WTC11 (cell line): ENCODE data around the gene WWOX. TPM values are rescaled to one million over a fixed set of nuclear protein-coding genes. Genes with fewer than 3 reads are reported as not detected.

Experiments
- ATAC-seq: fragments of 200-7000 bp; cut with Tn5 transposase; 2 replicates; pipeline ENCODE4 v1.10.0; 2021; ENCODE audit warnings: mild to moderate bottlenecking, moderate library complexity
- CTCF ChIA-PET: fragments of 300-600 bp; sonication (Branson Sonifier 250); formaldehyde crosslinking; loops from one replicate; lab custom pipeline; 2021; ENCODE audit warnings: antibody characterized with exemption; lab: Charles Lee
- POLR2A ChIA-PET: fragments of 350-600 bp; sonication (Branson Sonifier 250); formaldehyde crosslinking; loops from one replicate; lab custom pipeline; 2021; ENCODE audit warnings: antibody characterized with exemption; lab: Charles Lee
- DNase-seq: peaks from one replicate; pipeline ENCODE4 v3.0.0; 2021; ENCODE audit warnings: low spot score
- H3K27ac Mint-ChIP-seq: 2 replicates; pipeline ENCODE4 v1.8.0; 2021; ENCODE audit warnings: mixed read lengths
- H3K27me3 Mint-ChIP-seq: 2 replicates; pipeline ENCODE4 v1.8.0; 2021; ENCODE audit warnings: low read depth, mild to moderate bottlenecking, moderate library complexity, mixed read lengths
- H3K36me3 Mint-ChIP-seq: 2 replicates; pipeline ENCODE4 v1.8.0; 2021; ENCODE audit warnings: mixed read lengths
- H3K4me1 Mint-ChIP-seq: 2 replicates; pipeline ENCODE4 v1.8.0; 2022; ENCODE audit warnings: mixed read lengths
- H3K4me3 Mint-ChIP-seq: 2 replicates; pipeline ENCODE4 v1.8.0; 2021; ENCODE audit warnings: mild to moderate bottlenecking, moderate library complexity, mixed read lengths
- H3K9me3 Mint-ChIP-seq: 2 replicates; pipeline ENCODE4 v1.8.0; 2021; ENCODE audit warnings: mixed read lengths
- CDX4 ChIP-seq: fragments of 250-450 bp; sonication (Bioruptor Pico); IDR thresholded peaks from 2 replicates; pipeline ENCODE4 v1.9.0; 2021; ENCODE audit warnings: moderate library complexity, mild to moderate bottlenecking, inconsistent platforms, borderline replicate concordance
- ELF4 ChIP-seq: sonication (generic); formaldehyde crosslinking; IDR thresholded peaks from 2 replicates; pipeline ENCODE4 v1.8.1; 2022; ENCODE audit warnings: low read depth, mild to moderate bottlenecking, moderate library complexity, missing genetic modification reagents
- ETV6 ChIP-seq: sonication (generic); formaldehyde crosslinking; IDR thresholded peaks from 2 replicates; pipeline ENCODE4 v1.8.1; 2022; ENCODE audit warnings: mild to moderate bottlenecking, missing genetic modification reagents
- FOXJ3 ChIP-seq: sonication (generic); formaldehyde crosslinking; IDR thresholded peaks from 2 replicates; pipeline ENCODE4 v1.9.0; 2021; ENCODE audit warnings: missing genetic modification reagents, mild to moderate bottlenecking, borderline replicate concordance
- FOXP1 ChIP-seq: sonication (generic); formaldehyde crosslinking; IDR thresholded peaks from 2 replicates; pipeline ENCODE4 v1.8.0; 2022; ENCODE audit warnings: missing genetic modification reagents, mild to moderate bottlenecking, moderate library complexity, borderline replicate concordance
- GTF2I ChIP-seq: fragments of 250-450 bp; sonication (Bioruptor Pico); conservative IDR thresholded peaks from 2 replicates; pipeline ENCODE4 v1.4.0; 2021; ENCODE audit warnings: mild to moderate bottlenecking
- KAT7 ChIP-seq: sonication (generic); formaldehyde crosslinking; IDR thresholded peaks from 2 replicates; pipeline ENCODE4 v1.8.1; 2023; ENCODE audit warnings: missing genetic modification reagents, mild to moderate bottlenecking, borderline replicate concordance
- NFE2L1 ChIP-seq: sonication (generic); formaldehyde crosslinking; IDR thresholded peaks from 2 replicates; pipeline ENCODE4 v1.8.1; 2023; ENCODE audit warnings: missing genetic modification reagents
- NR1H2 ChIP-seq: sonication (generic); formaldehyde crosslinking; IDR thresholded peaks from 2 replicates; pipeline ENCODE4 v1.9.0; 2021; ENCODE audit warnings: mild to moderate bottlenecking, moderate library complexity, missing genetic modification reagents
- PRRX2 ChIP-seq: fragments of 250-450 bp; sonication (Bioruptor Pico); IDR thresholded peaks from 2 replicates; pipeline ENCODE4 v1.8.0; 2021; ENCODE audit warnings: mild to moderate bottlenecking
- RELA ChIP-seq: sonication (generic); formaldehyde crosslinking; IDR thresholded peaks from 2 replicates; pipeline ENCODE4 v1.8.1; 2022; ENCODE audit warnings: missing genetic modification reagents, mild to moderate bottlenecking, borderline replicate concordance
- RORB ChIP-seq: fragments of 250-450 bp; sonication (Bioruptor Pico); IDR thresholded peaks from 2 replicates; pipeline ENCODE4 v1.9.0; 2021; ENCODE audit warnings: mild to moderate bottlenecking
- SP1 ChIP-seq: sonication (generic); formaldehyde crosslinking; conservative IDR thresholded peaks from 2 replicates; pipeline ENCODE4 v1.8.1; 2022; ENCODE audit warnings: missing genetic modification reagents
- TCF7 ChIP-seq: sonication (generic); formaldehyde crosslinking; IDR thresholded peaks from 2 replicates; pipeline ENCODE4 v1.8.0; 2022; ENCODE audit warnings: mild to moderate bottlenecking, low read depth, missing genetic modification reagents, moderate library complexity
- ZNF281 ChIP-seq: sonication (generic); formaldehyde crosslinking; IDR thresholded peaks from 2 replicates; pipeline ENCODE4 v1.8.0; 2023; ENCODE audit warnings: mild to moderate bottlenecking, missing genetic modification reagents
- ZNF423 ChIP-seq: fragments of 250-450 bp; sonication (Bioruptor Pico); IDR thresholded peaks from 2 replicates; pipeline ENCODE4 v2.1.2; 2022; ENCODE audit warnings: mild to moderate bottlenecking, moderate library complexity
- ZNF425 ChIP-seq: fragments of 250-450 bp; sonication (Bioruptor Pico); conservative IDR thresholded peaks from 2 replicates; pipeline ENCODE4 v1.9.0; 2021; ENCODE audit warnings: mild to moderate bottlenecking
- ZNF532 ChIP-seq: fragments of 250-450 bp; sonication (Bioruptor Pico); IDR thresholded peaks from 2 replicates; pipeline ENCODE4 v1.9.0; 2021; ENCODE audit warnings: mild to moderate bottlenecking, borderline replicate concordance
- total RNA-seq: library from RNA; stranded (reverse); gene quantifications from 3 replicates; pipeline ENCODE4 v1.2.3, GENCODE V29; 2021
- TF ChIP-seq, protein P1 (sequence below): sonication (generic); formaldehyde crosslinking; IDR thresholded peaks from 2 replicates; pipeline ENCODE4 v1.8.1; 2023; ENCODE audit warnings: mild to moderate bottlenecking, missing genetic modification reagents, moderate library complexity
- TF ChIP-seq, protein P2 (sequence below): sonication (generic); formaldehyde crosslinking; IDR thresholded peaks from 2 replicates; pipeline ENCODE4 v1.8.0; 2023; ENCODE audit warnings: missing genetic modification reagents
- TF ChIP-seq, protein P3 (sequence below): sonication (generic); formaldehyde crosslinking; IDR thresholded peaks from 2 replicates; pipeline ENCODE4 v1.8.1; 2022; ENCODE audit warnings: low read depth, missing genetic modification reagents, borderline replicate concordance

Gene WWOX
- total RNA-seq, 1 experiment from 2014 or later = 15.7 TPM

DNA sequence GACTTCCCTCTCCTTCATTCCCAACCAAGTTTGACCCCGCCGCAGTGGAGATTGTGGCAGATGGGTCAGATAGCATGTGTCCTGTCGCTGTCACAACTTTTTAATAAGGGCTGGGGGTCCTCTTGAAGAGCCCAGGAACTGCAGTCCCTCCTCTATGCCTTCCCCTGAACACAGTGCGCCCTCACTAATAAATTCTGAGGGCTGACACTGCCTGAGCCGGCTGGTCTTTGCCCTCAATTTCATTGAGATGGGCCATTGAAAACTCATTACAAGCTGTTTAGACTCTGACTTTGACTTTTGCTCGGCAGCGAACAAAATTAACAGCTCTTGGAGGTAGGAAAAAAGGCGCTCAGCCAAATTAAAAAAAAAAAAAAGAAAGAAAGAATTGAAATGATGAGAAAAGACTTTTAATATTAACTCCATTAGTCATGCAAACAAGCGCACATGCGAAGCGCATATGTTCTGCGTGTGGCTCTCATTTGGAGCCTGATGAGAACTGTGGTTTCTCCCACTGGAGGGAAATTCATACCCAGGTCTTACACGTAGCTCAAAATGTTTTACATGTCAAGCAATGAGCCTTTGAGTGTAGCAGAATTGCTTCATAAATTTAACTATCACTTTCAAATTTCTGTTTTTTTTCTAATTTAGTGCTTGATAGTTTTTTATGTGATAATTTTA, 704.7 kb downstream of the WWOX start:
- no peak for TF ChIP-seq TCF7 (CRISPR knock-in tag)
- no peak for TF ChIP-seq RELA
- no peak for TF ChIP-seq KAT7
- TF ChIP-seq GTF2I (CRISPR knock-in tag) = no peak
- TF ChIP-seq PRRX2 (CRISPR knock-in tag) = no peak
- TF ChIP-seq ETV6 (CRISPR knock-in tag) = no peak
- no peak for TF ChIP-seq NR1H2 (CRISPR knock-in tag)
- TF ChIP-seq ZNF425 (CRISPR knock-in tag) = no peak
- ChIA-PET CTCF (interaction anchor here (1.1 kb wide), 1 partner anchor 34 kb away, joined by 5 read pairs; no protein-coding TSS in a partner anchor), POLR2A (interaction anchor here (0.6 kb wide), 1 partner anchor 1135 kb away, joined by 3 read pairs; no protein-coding TSS in a partner anchor)
- no peak overlapping the region for H3K4me3 Mint-ChIP-seq
- H3K9me3 Mint-ChIP-seq = no peaks in the 10 kb centered on the region
- H3K36me3 Mint-ChIP-seq = no peaks in the 10 kb centered on the region
- no peak for DNase-seq
- H3K27me3 Mint-ChIP-seq = no peaks in the 10 kb centered on the region
- no peaks in the 10 kb centered on the region for H3K4me1 Mint-ChIP-seq
- ATAC-seq = no peak
- H3K27ac Mint-ChIP-seq = no peak overlapping the region

DNA sequence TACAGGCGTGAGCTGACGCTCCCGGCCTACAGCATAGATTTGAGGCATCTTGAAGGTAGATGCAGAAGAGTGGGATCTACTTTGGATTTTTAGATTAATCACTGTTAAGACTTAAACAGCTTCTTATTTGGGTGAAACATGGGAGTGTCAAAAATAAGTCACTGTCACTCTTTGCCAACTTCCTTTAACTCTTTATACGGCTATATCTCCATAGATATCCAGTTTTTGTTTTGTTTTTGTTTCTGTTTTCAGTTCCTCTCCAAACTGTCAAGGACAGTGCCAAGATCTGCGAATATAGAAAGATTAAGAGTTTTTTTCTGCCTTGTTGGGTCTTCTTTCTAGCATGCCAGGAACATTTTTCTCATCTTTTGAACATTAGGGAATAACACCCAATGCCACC, 706.1 kb downstream of the WWOX start:
- no peaks in the 10 kb centered on the region for H3K27me3 Mint-ChIP-seq
- no peak for ATAC-seq
- no peak for DNase-seq
- no peak overlapping the region for H3K27ac Mint-ChIP-seq
- no peaks in the 10 kb centered on the region for H3K9me3 Mint-ChIP-seq
- ChIA-PET CTCF (interaction anchor here (0.5 kb wide), 1 partner anchor 730 kb away, joined by 3 read pairs; no protein-coding TSS in a partner anchor), POLR2A (no interaction called here)
- H3K36me3 Mint-ChIP-seq = no peaks in the 10 kb centered on the region
- 0 out of 2 replicates have a peak, but pooled peaks cover 3% of the 10 kb centered on the region for H3K4me1 Mint-ChIP-seq
- no peak overlapping the region for H3K4me3 Mint-ChIP-seq
- TF ChIP-seq ELF4 (CRISPR knock-in tag) (no peak), CDX4 (CRISPR knock-in tag) (no peak), NFE2L1 (CRISPR knock-in tag) (no peak), ZNF423 (CRISPR knock-in tag) (no peak), FOXP1 (CRISPR knock-in tag) (no peak), SP1 (no peak), ZNF532 (no peak), RORB (CRISPR knock-in tag) (no peak), ZNF281 (no peak), KAT7 (no peak), FOXJ3 (CRISPR knock-in tag) (no peak)
- TF ChIP-seq, protein P1, sequence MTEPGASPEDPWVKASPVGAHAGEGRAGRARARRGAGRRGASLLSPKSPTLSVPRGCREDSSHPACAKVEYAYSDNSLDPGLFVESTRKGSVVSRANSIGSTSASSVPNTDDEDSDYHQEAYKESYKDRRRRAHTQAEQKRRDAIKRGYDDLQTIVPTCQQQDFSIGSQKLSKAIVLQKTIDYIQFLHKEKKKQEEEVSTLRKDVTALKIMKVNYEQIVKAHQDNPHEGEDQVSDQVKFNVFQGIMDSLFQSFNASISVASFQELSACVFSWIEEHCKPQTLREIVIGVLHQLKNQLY (CRISPR knock-in tag) = no peak
- TF ChIP-seq, protein P2, sequence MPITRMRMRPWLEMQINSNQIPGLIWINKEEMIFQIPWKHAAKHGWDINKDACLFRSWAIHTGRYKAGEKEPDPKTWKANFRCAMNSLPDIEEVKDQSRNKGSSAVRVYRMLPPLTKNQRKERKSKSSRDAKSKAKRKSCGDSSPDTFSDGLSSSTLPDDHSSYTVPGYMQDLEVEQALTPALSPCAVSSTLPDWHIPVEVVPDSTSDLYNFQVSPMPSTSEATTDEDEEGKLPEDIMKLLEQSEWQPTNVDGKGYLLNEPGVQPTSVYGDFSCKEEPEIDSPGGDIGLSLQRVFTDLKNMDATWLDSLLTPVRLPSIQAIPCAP (CRISPR knock-in tag) = no peak
- TF ChIP-seq, protein P3, sequence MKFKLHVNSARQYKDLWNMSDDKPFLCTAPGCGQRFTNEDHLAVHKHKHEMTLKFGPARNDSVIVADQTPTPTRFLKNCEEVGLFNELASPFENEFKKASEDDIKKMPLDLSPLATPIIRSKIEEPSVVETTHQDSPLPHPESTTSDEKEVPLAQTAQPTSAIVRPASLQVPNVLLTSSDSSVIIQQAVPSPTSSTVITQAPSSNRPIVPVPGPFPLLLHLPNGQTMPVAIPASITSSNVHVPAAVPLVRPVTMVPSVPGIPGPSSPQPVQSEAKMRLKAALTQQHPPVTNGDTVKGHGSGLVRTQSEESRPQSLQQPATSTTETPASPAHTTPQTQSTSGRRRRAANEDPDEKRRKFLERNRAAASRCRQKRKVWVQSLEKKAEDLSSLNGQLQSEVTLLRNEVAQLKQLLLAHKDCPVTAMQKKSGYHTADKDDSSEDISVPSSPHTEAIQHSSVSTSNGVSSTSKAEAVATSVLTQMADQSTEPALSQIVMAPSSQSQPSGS (CRISPR knock-in tag) = no peak
